HL-60 (cell line): ENCODE measurements around the gene CWH43.

Experiments used
- CTCF ChIP-seq: IDR thresholded peaks from one replicate; pipeline ENCODE4 v1.5.1; 2011; ENCODE audit warnings: low read length, control low read depth, inconsistent platforms; ENCODE audit not compliant: insufficient read depth
- GABPA ChIP-seq: IDR thresholded peaks from 2 replicates; pipeline ENCODE4 v1.6.1; 2012; ENCODE audit warnings: low read depth
- POLR2AphosphoS5 ChIP-seq: IDR thresholded peaks from 2 replicates; pipeline ENCODE4 v1.6.1; 2012; ENCODE audit warnings: low read depth
- REST ChIP-seq: IDR thresholded peaks from 2 replicates; pipeline ENCODE4 v1.6.1; 2012; ENCODE audit warnings: low read depth; ENCODE audit not compliant: insufficient replicate concordance
- SPI1 ChIP-seq: IDR thresholded peaks from 2 replicates; pipeline ENCODE4 v1.6.1; 2012; ENCODE audit warnings: low read depth, mild to moderate bottlenecking, borderline replicate concordance

GRCh38 chr4:48944252-48944651 lies 41.8 kb upstream of the CWH43 start:
- TF ChIP-seq CTCF (no peak), POLR2AphosphoS5 (no peak), SPI1 (no peak), GABPA (no peak), REST (no peak)
